H1 (cell line): ENCODE measurements around the gene CUBN. TPM values are rescaled to one million over a fixed set of nuclear protein-coding genes. Genes with fewer than 3 reads are reported as not detected.

Experiments
- CTCF ChIA-PET: fragments of 300-600 bp; sonication (Branson Sonifier 250); formaldehyde crosslinking; loops from one replicate; lab custom pipeline; 2021; ENCODE audit not compliant: partially characterized antibody; lab: Charles Lee
- POLR2A ChIA-PET: fragments of 300-600 bp; sonication (Branson Sonifier 250); formaldehyde crosslinking; loops from one replicate; lab custom pipeline; 2021; ENCODE audit warnings: inconsistent platforms; ENCODE audit not compliant: partially characterized antibody; lab: Charles Lee
- DNase-seq, 2 experiments: peaks; one replicate each; pipeline versions ENCODE4 v3.0.0 to v3.0.0-alpha.2; 2010 to 2022; ENCODE audit warnings: low spot score in 2 of 2, low read depth in 1 of 2, mixed read lengths in 1 of 2
- FAIRE-seq: peaks from 2 replicates; lab custom pipeline; 2011; peaks lifted over from hg19 to GRCh38; lab: Jason Lieb, UNC
- H2AFZ ChIP-seq: 2 replicates; pipeline ENCODE4 v1.8.1; 2012; ENCODE audit warnings: low read length, inconsistent platforms
- H2AK5ac ChIP-seq: 2 replicates; pipeline ENCODE4 v1.6.1; 2013; ENCODE audit warnings: low read depth, low read length
- H2BK120ac ChIP-seq: replicated peaks from 2 replicates; pipeline ENCODE3; 2013; ENCODE audit warnings: low read depth, low read length, inconsistent platforms
- H2BK12ac ChIP-seq: 2 replicates; pipeline ENCODE4 v1.6.1; 2013; ENCODE audit warnings: low read depth, low read length
- H2BK15ac ChIP-seq: 2 replicates; pipeline ENCODE4 v1.6.1; 2013; ENCODE audit warnings: low read length
- H2BK20ac ChIP-seq: 2 replicates; pipeline ENCODE4 v1.6.1; 2013; ENCODE audit warnings: low read length
- H2BK5ac ChIP-seq: 2 replicates; pipeline ENCODE4 v1.6.1; 2013; ENCODE audit warnings: low read depth, low read length
- H3K14ac ChIP-seq: 2 replicates; pipeline ENCODE4 v1.6.1; 2013; ENCODE audit warnings: inconsistent platforms; ENCODE audit not compliant: insufficient read length
- H3K18ac ChIP-seq: 2 replicates; pipeline ENCODE4 v1.6.1; 2013; ENCODE audit warnings: low read length; ENCODE audit errors: extremely low read depth
- H3K23ac ChIP-seq: 2 replicates; pipeline ENCODE4 v1.6.1; 2013; ENCODE audit warnings: inconsistent platforms; ENCODE audit not compliant: insufficient read length
- H3K23me2 ChIP-seq: 2 replicates; pipeline ENCODE4 v1.6.1; 2013; ENCODE audit warnings: low read depth, low read length
- H3K27ac ChIP-seq: 2 replicates; pipeline ENCODE4 v1.6.1; 2011; ENCODE audit warnings: low read depth, low read length, inconsistent platforms
- H3K27me3 ChIP-seq, 4 experiments: replicated peaks in 1 of 4; 1 replicate in 1 of 4; 2 replicates in 3 of 4; pipeline versions ENCODE4 v1.6.1 to v1.8.1; 2011 to 2013; ENCODE audit warnings: low read length in 3 of 4, mild to moderate bottlenecking in 3 of 4, inconsistent platforms in 2 of 4, mixed read lengths in 2 of 4, moderate library complexity in 1 of 4; ENCODE audit not compliant: control insufficient read depth in 3 of 4, insufficient read depth in 3 of 4; ENCODE audit errors: extremely low read depth in 1 of 4
- H3K36me3 ChIP-seq, 4 experiments: 2 replicates each; pipeline versions ENCODE4 v1.6.1 to v1.8.1; 2011 to 2013; ENCODE audit warnings: mild to moderate bottlenecking in 4 of 4, low read length in 3 of 4, moderate library complexity in 2 of 4, control low read depth in 1 of 4, inconsistent platforms in 1 of 4; ENCODE audit not compliant: insufficient read depth in 4 of 4, control insufficient read depth in 2 of 4
- H3K4ac ChIP-seq: replicated peaks from 2 replicates; pipeline ENCODE3; 2013; ENCODE audit warnings: low read length, low read depth, mixed read lengths, inconsistent platforms; ENCODE audit not compliant: insufficient read length
- H3K4me1 ChIP-seq, 4 experiments: replicated peaks in 1 of 4; 1 replicate in 1 of 4; 2 replicates in 3 of 4; pipeline versions ENCODE4 v1.6.1 to v1.8.1; 2011 to 2013; ENCODE audit warnings: low read length in 3 of 4, inconsistent platforms in 2 of 4, mixed read lengths in 1 of 4; ENCODE audit not compliant: insufficient read depth in 4 of 4, control insufficient read depth in 3 of 4
- H3K4me2 ChIP-seq, 2 experiments: 2 replicates each; pipeline versions ENCODE4 v1.6.1 to v1.8.1; 2011 to 2013; ENCODE audit warnings: low read depth in 2 of 2, low read length in 2 of 2, control low read depth in 1 of 2, inconsistent platforms in 1 of 2, mild to moderate bottlenecking in 1 of 2; ENCODE audit not compliant: insufficient read depth in 1 of 2
- H3K4me3 ChIP-seq, 4 experiments: fragments of 200-600, 300-600 bp in 1 of 4; sonication (generic), shearing (Covaris generic), sonication (Bioruptor Twin) in 1 of 4; 2 replicates each; pipeline versions ENCODE4 v1.5.1 to v1.8.1; 2011 to 2016; ENCODE audit warnings: low read length in 4 of 4, low read depth in 3 of 4, control low read depth in 2 of 4, inconsistent platforms in 2 of 4, mild to moderate bottlenecking in 2 of 4, mixed read lengths in 1 of 4, moderate library complexity in 1 of 4; ENCODE audit not compliant: insufficient read depth in 2 of 4; ENCODE audit errors: extremely low read depth in 1 of 4
- H3K56ac ChIP-seq: replicated peaks from 2 replicates; pipeline ENCODE3; 2013; ENCODE audit warnings: low read depth, mild to moderate bottlenecking, mixed read lengths, low read length, inconsistent platforms; ENCODE audit not compliant: insufficient read length
- H3K79me1 ChIP-seq: 2 replicates; pipeline ENCODE4 v1.6.1; 2013; ENCODE audit warnings: low read depth, low read length, control low read depth
- H3K79me2 ChIP-seq, 2 experiments: 2 replicates each; pipeline versions ENCODE4 v1.6.1 to v1.8.1; 2012 to 2013; ENCODE audit warnings: low read length in 2 of 2, mild to moderate bottlenecking in 2 of 2, inconsistent platforms in 1 of 2; ENCODE audit not compliant: insufficient read depth in 2 of 2, control insufficient read depth in 1 of 2
- H3K9ac ChIP-seq, 4 experiments: replicated peaks in 1 of 4; 1 replicate in 1 of 4; 2 replicates in 3 of 4; pipeline versions ENCODE4 v1.6.1 to v1.8.1; 2011 to 2013; ENCODE audit warnings: low read depth in 3 of 4, low read length in 3 of 4, control low read depth in 2 of 4, mild to moderate bottlenecking in 2 of 4, moderate library complexity in 2 of 4, inconsistent platforms in 1 of 4; ENCODE audit errors: extremely low read depth in 1 of 4
- H3K9me3 ChIP-seq, 2 experiments: 2 replicates each; pipeline versions ENCODE4 v1.6.1 to v1.8.1; 2012 to 2013; ENCODE audit warnings: mild to moderate bottlenecking in 2 of 2, moderate library complexity in 2 of 2, control low read depth in 1 of 2, inconsistent platforms in 1 of 2, low read depth in 1 of 2, low read length in 1 of 2, mixed read lengths in 1 of 2; ENCODE audit not compliant: insufficient read depth in 2 of 2
- H4K20me1 ChIP-seq, 2 experiments: replicated peaks in 1 of 2; 2 replicates each; pipeline versions ENCODE3 to v1.8.1; 2011 to 2013; ENCODE audit warnings: inconsistent platforms in 2 of 2, low read length in 2 of 2, mild to moderate bottlenecking in 1 of 2; ENCODE audit not compliant: insufficient read depth in 2 of 2, control insufficient read depth in 1 of 2
- H4K5ac ChIP-seq: 2 replicates; pipeline ENCODE4 v1.6.1; 2013; ENCODE audit warnings: low read length, low read depth, mixed read lengths, inconsistent platforms; ENCODE audit not compliant: insufficient read length
- H4K8ac ChIP-seq: 2 replicates; pipeline ENCODE4 v1.8.0; 2013; ENCODE audit warnings: mild to moderate bottlenecking, moderate library complexity, low read length, inconsistent platforms; ENCODE audit not compliant: insufficient read depth; ENCODE audit errors: extremely low read depth
- H4K91ac ChIP-seq: replicated peaks from 2 replicates; pipeline ENCODE3; 2013; ENCODE audit warnings: low read length, mixed read lengths, inconsistent platforms; ENCODE audit not compliant: insufficient read length
- ATF2 ChIP-seq: IDR thresholded peaks from 2 replicates; pipeline ENCODE4 v1.6.1; 2012; ENCODE audit warnings: low read length, inconsistent platforms
- CHD2 ChIP-seq: IDR thresholded peaks from 2 replicates; pipeline ENCODE4 v1.6.1; 2012; ENCODE audit warnings: low read length, improper control_type of control experiment
- FOSL1 ChIP-seq: IDR thresholded peaks from 2 replicates; pipeline ENCODE4 v1.6.1; 2011; ENCODE audit warnings: mild to moderate bottlenecking, low read depth, low read length, moderate library complexity; ENCODE audit not compliant: insufficient read depth
- HDAC2 ChIP-seq, 2 experiments: fragments of 300-600 bp in 1 of 2; sonication (generic) in 1 of 2; IDR thresholded peaks; 2 replicates each; pipeline ENCODE4 v1.6.1; 2011 to 2012; ENCODE audit warnings: low read depth in 2 of 2, low read length in 2 of 2, mild to moderate bottlenecking in 2 of 2, moderate library complexity in 2 of 2, borderline replicate concordance in 1 of 2, inconsistent platforms in 1 of 2
- JUND ChIP-seq: IDR thresholded peaks from 2 replicates; pipeline ENCODE4 v1.6.1; 2011; ENCODE audit warnings: mild to moderate bottlenecking, improper control_type of control experiment, low read length
- NANOG ChIP-seq: IDR thresholded peaks from 2 replicates; pipeline ENCODE4 v1.6.1; 2011; ENCODE audit warnings: low read length, low read depth, mild to moderate bottlenecking, inconsistent platforms; ENCODE audit not compliant: insufficient read depth, poor library complexity, severe bottlenecking
- RFX5 ChIP-seq: IDR thresholded peaks from 2 replicates; pipeline ENCODE4 v1.6.1; 2011; ENCODE audit warnings: low read depth, low read length, improper control_type of control experiment, borderline replicate concordance
- SAP30 ChIP-seq: fragments of 300-600 bp; sonication (generic); IDR thresholded peaks from 2 replicates; pipeline ENCODE4 v1.7.1; 2012; ENCODE audit warnings: low read length, moderate library complexity, mild to moderate bottlenecking, inconsistent platforms; ENCODE audit not compliant: insufficient read depth, insufficient replicate concordance
- SIN3A ChIP-seq, 2 experiments: IDR thresholded peaks in 1 of 2; conservative IDR thresholded peaks in 1 of 2; 2 replicates each; pipeline ENCODE4 v1.6.1; 2011 to 2012; ENCODE audit warnings: low read length in 2 of 2, improper control_type of control experiment in 1 of 2, low read depth in 1 of 2, mild to moderate bottlenecking in 1 of 2
- TEAD4 ChIP-seq: IDR thresholded peaks from 2 replicates; pipeline ENCODE4 v1.6.1; 2012; ENCODE audit warnings: low read depth, low read length, inconsistent platforms, mixed read lengths
- WGBS, 2 experiments: shearing (Covaris generic) in 1 of 2; methylation state at CpG; one replicate each; pipeline versions ENCODE4 v1.1.6 to v1.1.7; 2013 to 2015; ENCODE audit warnings: low lambda C conversion rate in 2 of 2, mixed read lengths in 2 of 2, inconsistent platforms in 1 of 2, low coverage in 1 of 2, missing lambda C conversion rate in 1 of 2; ENCODE audit not compliant: insufficient replicate concordance in 2 of 2, insufficient coverage in 1 of 2, insufficient read length in 1 of 2; ENCODE audit errors: extremely low coverage in 1 of 2, missing lambda C conversion rate in 1 of 2; 5-methylcytosine and 5-hydroxymethylcytosine counted together
- polyA plus RNA-seq, 7 experiments: library from polyadenylated mRNA; depleted of rRNA in 3 of 7; stranded (reverse) in 5 of 7; unstranded in 2 of 7; fragments of >200 nt in 5 of 7; fragments of 200-250 nt in 2 of 7; gene quantifications; 1 replicate in 5 of 7; 2 replicates in 1 of 7; 4 replicates in 1 of 7; pipeline versions ENCODE4 v1.2.1 to v1.2.3, GENCODE V29; 2011 to 2013; ENCODE audit warnings: missing spikeins in 2 of 7, mixed read lengths in 2 of 7
- total RNA-seq: library from RNA; stranded (reverse); fragmentation: NEBNext Ultra II Directional; extraction: Animal tissue kit (Norgen Biotek cat#: 25700); gene quantifications from 2 replicates; pipeline ENCODE4 v1.2.1, GENCODE V29; 2021

CUBN gene
- total and polyA plus RNA-seq, 2 of the 8 experiments (the other 6 are each of a cell fraction or from before 2014, with no cell fraction given): 0.04 to 0.08 TPM

- H2BK5ac ChIP-seq: no peak overlapping the region
- H3K23me2 ChIP-seq: no peaks in the 10 kb centered on the region
- H3K4me2 ChIP-seq: no peak overlapping the region
- ChIA-PET CTCF (interaction anchor here (0.6 to 1.2 kb wide), 3 partner anchors 10 to 410 kb away, joined by 3 to 4 read pairs (median 3); no protein-coding TSS in a partner anchor), POLR2A (interaction anchor here (0.9 kb wide), 1 partner anchor 22 kb away, joined by 3 read pairs; no protein-coding TSS in a partner anchor)
- H4K91ac ChIP-seq: no peak overlapping the region
- H3K36me3 ChIP-seq: no peaks in the 10 kb centered on the region
- no peak overlapping the region for H2BK20ac ChIP-seq
- H2BK120ac ChIP-seq: no peak overlapping the region
- no peaks in the 10 kb centered on the region for H4K20me1 ChIP-seq
- H3K9me3 ChIP-seq: no peaks in the 10 kb centered on the region
- no peak overlapping the region for H3K18ac ChIP-seq
- H3K23ac ChIP-seq: no peak overlapping the region
- no peak overlapping the region for H2AK5ac ChIP-seq
- H3K9ac ChIP-seq: no peak overlapping the region
- no peak overlapping the region for H4K8ac ChIP-seq
- no peaks in the 10 kb centered on the region for H3K4me1 ChIP-seq
- H3K4ac ChIP-seq: no peak overlapping the region
- no peak overlapping the region for H2BK12ac ChIP-seq
- no peak overlapping the region for H3K14ac ChIP-seq
- no peak overlapping the region for H4K5ac ChIP-seq
- H2AFZ ChIP-seq: no peak overlapping the region
- no peaks in the 10 kb centered on the region for H3K79me2 ChIP-seq
- no peaks in the 10 kb centered on the region for H3K27me3 ChIP-seq
- FAIRE-seq (no peak), DNase-seq (no peak)
- no peak overlapping the region for H3K4me3 ChIP-seq
- H3K79me1 ChIP-seq: no peaks in the 10 kb centered on the region
- H3K27ac ChIP-seq: no peak overlapping the region
- no peak overlapping the region for H3K56ac ChIP-seq
- no peak overlapping the region for H2BK15ac ChIP-seq
- WGBS, 2 experiments: 94% methylated on average over 10 of the region's 10 CpGs; no CpG with 5 or more reads in 1 of the 2 experiments
- TF ChIP-seq SIN3A (conservative IDR thresholded peaks at IDR 0.05 in 1 of 2, IDR thresholded peaks at IDR 0.05 in 1 of 2; ENCODE audit: low read depth in 1 of 2, low read length in 2 of 2) (no peak), HDAC2 (IDR thresholded peaks at IDR 0.05; ENCODE audit: borderline replicate concordance in 1 of 2, low read depth in 2 of 2, low read length in 2 of 2) (no peak), JUND (no peak), SAP30 (no peak), FOSL1 (no peak), TEAD4 (no peak), RFX5 (no peak), ATF2 (no peak), CHD2 (no peak), NANOG (no peak)
Observed at GRCh38 chr10:16999665-17000451, 129.8 kb downstream of the CUBN start.
